Stomach (tissue), 4 donors: ENCODE measurements around the gene GMDS.

Experiments used
- EP300 ChIP-seq: sonication (generic); formaldehyde crosslinking; IDR thresholded peaks from one replicate; pipeline ENCODE4 v1.6.1; 2017; ENCODE audit warnings: antibody characterized with exemption
- POLR2A ChIP-seq, 4 donors: fragments of 450-650 bp; IDR thresholded peaks; one replicate each; pipeline ENCODE4 v1.6.1; 2016; ENCODE audit warnings: antibody characterized with exemption in 4 of 4, control low read depth in 2 of 4, mild to moderate bottlenecking in 1 of 4, moderate library complexity in 1 of 4
- POLR2AphosphoS5 ChIP-seq, 3 donors: sonication (generic); formaldehyde crosslinking; IDR thresholded peaks; one replicate each; pipeline ENCODE4 v1.6.1; 2016; ENCODE audit warnings: antibody characterized with exemption in 3 of 3
- TF ChIP-seq, protein P1 (sequence below), 7 experiments: fragments of 450-650 bp in 4 of 7; fragments of 200-600 bp in 3 of 7; sonication (generic) in 3 of 7; IDR thresholded peaks; one replicate each; pipeline ENCODE4 v1.5.1; 2016 to 2019; ENCODE audit warnings: antibody characterized with exemption in 7 of 7, control low read depth in 2 of 7, mild to moderate bottlenecking in 1 of 7

GRCh38 chr6:1770435-1770843 is 475.0 kb downstream of the GMDS start:
- TF ChIP-seq, protein P1, sequence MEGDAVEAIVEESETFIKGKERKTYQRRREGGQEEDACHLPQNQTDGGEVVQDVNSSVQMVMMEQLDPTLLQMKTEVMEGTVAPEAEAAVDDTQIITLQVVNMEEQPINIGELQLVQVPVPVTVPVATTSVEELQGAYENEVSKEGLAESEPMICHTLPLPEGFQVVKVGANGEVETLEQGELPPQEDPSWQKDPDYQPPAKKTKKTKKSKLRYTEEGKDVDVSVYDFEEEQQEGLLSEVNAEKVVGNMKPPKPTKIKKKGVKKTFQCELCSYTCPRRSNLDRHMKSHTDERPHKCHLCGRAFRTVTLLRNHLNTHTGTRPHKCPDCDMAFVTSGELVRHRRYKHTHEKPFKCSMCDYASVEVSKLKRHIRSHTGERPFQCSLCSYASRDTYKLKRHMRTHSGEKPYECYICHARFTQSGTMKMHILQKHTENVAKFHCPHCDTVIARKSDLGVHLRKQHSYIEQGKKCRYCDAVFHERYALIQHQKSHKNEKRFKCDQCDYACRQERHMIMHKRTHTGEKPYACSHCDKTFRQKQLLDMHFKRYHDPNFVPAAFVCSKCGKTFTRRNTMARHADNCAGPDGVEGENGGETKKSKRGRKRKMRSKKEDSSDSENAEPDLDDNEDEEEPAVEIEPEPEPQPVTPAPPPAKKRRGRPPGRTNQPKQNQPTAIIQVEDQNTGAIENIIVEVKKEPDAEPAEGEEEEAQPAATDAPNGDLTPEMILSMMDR (IDR thresholded peaks at IDR 0.05) = no peak
- TF ChIP-seq POLR2A (IDR thresholded peaks at IDR 0.05) = no peak
- no peak for TF ChIP-seq EP300
- TF ChIP-seq POLR2AphosphoS5 (IDR thresholded peaks at IDR 0.05) = no peak
